HEK293T (cell line): Measurements from ENCODE around the gene MAGI2.

ENCODE experiments used
- ARNT ChIP-seq: fragments of 450-650 bp; IDR thresholded peaks from 2 replicates; pipeline ENCODE4 v1.6.1; 2017; ENCODE audit warnings: mild to moderate bottlenecking
- BHLHE40 ChIP-seq: fragments of 450-650 bp; IDR thresholded peaks from 2 replicates; pipeline ENCODE4 v1.6.1; 2016; ENCODE audit warnings: mild to moderate bottlenecking, moderate library complexity, borderline replicate concordance
- CTBP1 ChIP-seq: fragments of 450-650 bp; IDR thresholded peaks from 2 replicates; pipeline ENCODE4 v1.6.1; 2016; ENCODE audit warnings: borderline replicate concordance
- ELF4 ChIP-seq: fragments of 450-650 bp; IDR thresholded peaks from 2 replicates; pipeline ENCODE4 v1.6.1; 2017; ENCODE audit warnings: antibody characterized with exemption
- FOXA1 ChIP-seq: fragments of 450-650 bp; IDR thresholded peaks from 2 replicates; pipeline ENCODE4 v1.6.1; 2016; ENCODE audit warnings: mild to moderate bottlenecking
- FOXK2 ChIP-seq: fragments of 450-650 bp; IDR thresholded peaks from 2 replicates; pipeline ENCODE4 v1.6.1; 2016; ENCODE audit warnings: mild to moderate bottlenecking
- FOXM1 ChIP-seq: fragments of 450-650 bp; IDR thresholded peaks from 2 replicates; pipeline ENCODE4 v1.6.1; 2017; ENCODE audit warnings: mild to moderate bottlenecking, borderline replicate concordance
- L3MBTL2 ChIP-seq: fragments of 450-650 bp; conservative IDR thresholded peaks from 2 replicates; pipeline ENCODE4 v1.6.1; 2016; ENCODE audit warnings: mild to moderate bottlenecking
- NFRKB ChIP-seq: fragments of 450-650 bp; IDR thresholded peaks from 2 replicates; pipeline ENCODE4 v1.6.1; 2016; ENCODE audit warnings: mild to moderate bottlenecking, moderate library complexity
- SP1 ChIP-seq: fragments of 450-650 bp; IDR thresholded peaks from 2 replicates; pipeline ENCODE4 v1.6.1; 2017
- SUZ12 ChIP-seq: fragments of 450-650 bp; IDR thresholded peaks from 2 replicates; pipeline ENCODE4 v1.6.1; 2016; ENCODE audit warnings: mild to moderate bottlenecking
- ZNF384 ChIP-seq: fragments of 450-650 bp; IDR thresholded peaks from 2 replicates; pipeline ENCODE4 v1.6.1; 2016
- TF ChIP-seq, protein P1 (sequence below): fragments of 450-650 bp; IDR thresholded peaks from 2 replicates; pipeline ENCODE4 v1.6.1; 2016

DNA sequence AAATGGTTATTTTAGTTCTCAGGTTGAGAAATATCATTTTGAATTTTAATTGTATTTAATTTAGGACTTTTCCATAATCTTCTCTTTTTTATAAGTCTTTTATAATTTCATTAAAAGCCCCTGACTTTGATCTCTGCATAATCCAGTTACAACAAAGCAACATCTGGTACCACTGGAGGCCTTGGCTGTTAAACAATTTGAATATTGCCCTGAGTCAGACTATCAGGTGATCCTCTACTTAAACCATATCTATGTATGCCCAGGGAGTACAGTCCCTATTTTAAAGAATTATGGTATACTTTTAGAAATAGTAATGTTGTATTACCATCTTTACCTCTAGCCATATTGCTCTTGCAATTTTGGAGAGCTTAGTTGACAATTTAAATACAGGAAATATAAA is 119.1 kb downstream of the MAGI2 start:
- TF ChIP-seq, protein P1, sequence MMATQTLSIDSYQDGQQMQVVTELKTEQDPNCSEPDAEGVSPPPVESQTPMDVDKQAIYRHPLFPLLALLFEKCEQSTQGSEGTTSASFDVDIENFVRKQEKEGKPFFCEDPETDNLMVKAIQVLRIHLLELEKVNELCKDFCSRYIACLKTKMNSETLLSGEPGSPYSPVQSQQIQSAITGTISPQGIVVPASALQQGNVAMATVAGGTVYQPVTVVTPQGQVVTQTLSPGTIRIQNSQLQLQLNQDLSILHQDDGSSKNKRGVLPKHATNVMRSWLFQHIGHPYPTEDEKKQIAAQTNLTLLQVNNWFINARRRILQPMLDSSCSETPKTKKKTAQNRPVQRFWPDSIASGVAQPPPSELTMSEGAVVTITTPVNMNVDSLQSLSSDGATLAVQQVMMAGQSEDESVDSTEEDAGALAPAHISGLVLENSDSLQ = no peak
- TF ChIP-seq FOXM1 = no peak
- no peak for TF ChIP-seq BHLHE40
- TF ChIP-seq FOXK2 = no peak
- no peak for TF ChIP-seq ZNF384
- no peak for TF ChIP-seq SUZ12
- no peak for TF ChIP-seq FOXA1
- no peak for TF ChIP-seq SP1
- TF ChIP-seq ELF4 = no peak
- TF ChIP-seq CTBP1 = no peak
- TF ChIP-seq ARNT = no peak
- no peak for TF ChIP-seq L3MBTL2
- TF ChIP-seq NFRKB = no peak
